ENCODE data around the gene ANKRD61. TPM values are rescaled to one million over a fixed set of nuclear protein-coding genes. Genes with fewer than 3 reads are reported as not detected.
"Not testable (repeated sequence)": the region's sequence is repeated elsewhere in the genome, so short reads cannot be mapped to it uniquely, and the experiment has no call there.

ANKRD61 gene
- polyA plus RNA-seq, 3 donors, result not detected

DNA sequence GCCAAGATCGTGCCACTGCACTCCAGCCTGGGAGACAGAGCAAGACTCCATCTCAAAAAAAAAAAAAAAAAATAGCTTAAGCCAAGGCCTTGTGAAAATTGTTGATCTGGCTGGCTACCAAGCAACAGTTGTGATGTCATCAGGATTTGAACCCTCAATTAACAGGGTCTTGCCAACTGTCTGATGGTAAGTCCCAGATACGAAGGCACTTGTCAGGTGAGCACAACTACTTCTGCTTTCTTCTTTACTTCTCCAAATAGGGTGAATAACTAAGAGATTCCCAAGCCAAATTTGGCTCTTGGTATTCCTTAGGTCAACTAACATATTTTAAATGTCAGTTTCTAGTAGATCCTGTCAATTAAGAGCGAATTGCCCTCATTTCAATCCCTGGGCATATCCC lies 47.4 kb downstream of the ANKRD61 start:
- intact Hi-C loops (cut with micrococcal nuclease), result no loop called here
- no peak overlapping the region for H3K4me3 Mint-ChIP-seq
- WGBS (ENCODE audit: insufficient coverage), result 14% methylated on average over 1 of the region's 3 CpGs
- TF ChIP-seq, protein P1, sequence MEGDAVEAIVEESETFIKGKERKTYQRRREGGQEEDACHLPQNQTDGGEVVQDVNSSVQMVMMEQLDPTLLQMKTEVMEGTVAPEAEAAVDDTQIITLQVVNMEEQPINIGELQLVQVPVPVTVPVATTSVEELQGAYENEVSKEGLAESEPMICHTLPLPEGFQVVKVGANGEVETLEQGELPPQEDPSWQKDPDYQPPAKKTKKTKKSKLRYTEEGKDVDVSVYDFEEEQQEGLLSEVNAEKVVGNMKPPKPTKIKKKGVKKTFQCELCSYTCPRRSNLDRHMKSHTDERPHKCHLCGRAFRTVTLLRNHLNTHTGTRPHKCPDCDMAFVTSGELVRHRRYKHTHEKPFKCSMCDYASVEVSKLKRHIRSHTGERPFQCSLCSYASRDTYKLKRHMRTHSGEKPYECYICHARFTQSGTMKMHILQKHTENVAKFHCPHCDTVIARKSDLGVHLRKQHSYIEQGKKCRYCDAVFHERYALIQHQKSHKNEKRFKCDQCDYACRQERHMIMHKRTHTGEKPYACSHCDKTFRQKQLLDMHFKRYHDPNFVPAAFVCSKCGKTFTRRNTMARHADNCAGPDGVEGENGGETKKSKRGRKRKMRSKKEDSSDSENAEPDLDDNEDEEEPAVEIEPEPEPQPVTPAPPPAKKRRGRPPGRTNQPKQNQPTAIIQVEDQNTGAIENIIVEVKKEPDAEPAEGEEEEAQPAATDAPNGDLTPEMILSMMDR (IDR thresholded peaks at IDR 0.05), result no peak
- no peak overlapping the region for H3K27ac Mint-ChIP-seq
- Histone ChIP-seq H3K4me3 (replicated peaks in 1 of 3; ENCODE audit: low read depth in 2 of 3, low read length in 3 of 3) (no peak overlapping the region), H2AFZ (ENCODE audit: insufficient read depth, low read depth, low read length, poor library complexity, severe bottlenecking) (no peak overlapping the region), H3K4me2 (replicated peaks; ENCODE audit: extremely low read depth, low read length, poor library complexity, severe bottlenecking) (no peak overlapping the region), H3K36me3 (replicated peaks in 1 of 2; ENCODE audit: control insufficient read depth in 1 of 2, insufficient read depth in 2 of 2, low read length in 2 of 2) (no peaks in the 10 kb centered on the region), H3K27me3 (ENCODE audit: control insufficient read depth in 2 of 2, insufficient read depth in 2 of 2, low read length in 2 of 2) (no peaks in the 10 kb centered on the region), H3K9me3 (replicated peaks in 1 of 2; ENCODE audit: control insufficient read depth in 1 of 2, insufficient read depth in 1 of 2, low read length in 2 of 2) (no peaks in the 10 kb centered on the region), H3K79me2 (ENCODE audit: insufficient read depth, low read length) (peaks cover 3% of the 10 kb centered on the region), H4K20me1 (ENCODE audit: insufficient read depth, low read length) (no peaks in the 10 kb centered on the region), H3K4me1 (ENCODE audit: control insufficient read depth in 1 of 2, insufficient read depth in 2 of 2, low read length in 2 of 2) (peaks cover 27 to 39% of the 10 kb centered on the region in 2 donors), H3K9ac (ENCODE audit: insufficient read depth, low read length, poor library complexity, severe bottlenecking) (no peak overlapping the region), H3K27ac (ENCODE audit: low read depth in 1 of 2, low read length in 2 of 2) (no peak overlapping the region)
- H3K4me1 Mint-ChIP-seq, result peaks cover 26% of the 10 kb centered on the region
- no peaks in the 10 kb centered on the region for H3K36me3 Mint-ChIP-seq
- H3K27me3 Mint-ChIP-seq (ENCODE audit: low read depth in 3 of 3), result peaks cover 0 to 1% (median 0%) of the 10 kb centered on the region in 3 donors
- peak in 2 of 3 donors; percentile 28 to 61 for DNase-seq
- H3K9me3 Mint-ChIP-seq, result peaks cover 0 to 2% (median 0%) of the 10 kb centered on the region in 7 donors

DNA sequence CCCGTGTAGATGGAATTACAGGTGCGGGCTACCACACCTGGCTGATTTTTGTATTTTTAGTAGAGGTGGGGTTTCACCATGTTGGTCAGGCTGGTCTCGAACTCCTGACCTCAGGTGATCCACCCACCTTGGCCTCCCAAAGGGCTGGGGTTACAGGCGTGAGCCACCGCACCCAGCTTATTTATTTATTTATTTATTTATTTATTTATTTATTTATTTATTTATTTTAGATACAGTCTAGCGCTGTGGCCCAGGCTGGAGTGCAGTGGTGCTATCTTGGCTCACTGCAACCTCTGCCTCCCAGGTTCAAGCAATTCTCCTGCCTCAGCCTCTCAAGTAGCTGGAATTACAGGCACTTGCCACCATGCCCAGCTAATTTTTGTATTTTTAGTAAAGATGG lies 51.9 kb downstream of the ANKRD61 start:
- H3K9me3 Mint-ChIP-seq; intact Hi-C loops (cut with micrococcal nuclease); H3K27ac Mint-ChIP-seq: not testable (repeated sequence)

More for the DNA sequence above, 51.9 kb downstream of the ANKRD61 start:
- not testable (repeated sequence) for H3K4me1 Mint-ChIP-seq; H4K20me1 ChIP-seq (ENCODE audit: insufficient read depth, low read length); H3K4me3 ChIP-seq (replicated peaks in 1 of 3; ENCODE audit: low read depth in 2 of 3, low read length in 3 of 3); DNase-seq; H3K79me2 ChIP-seq (ENCODE audit: insufficient read depth, low read length); H3K4me3 Mint-ChIP-seq; H3K4me2 ChIP-seq (replicated peaks; ENCODE audit: extremely low read depth, low read length, poor library complexity, severe bottlenecking); H3K9me3 ChIP-seq (replicated peaks in 1 of 2; ENCODE audit: control insufficient read depth in 1 of 2, insufficient read depth in 1 of 2, low read length in 2 of 2); H3K36me3 ChIP-seq (replicated peaks in 1 of 2; ENCODE audit: control insufficient read depth in 1 of 2, insufficient read depth in 2 of 2, low read length in 2 of 2); H3K27ac ChIP-seq (ENCODE audit: low read depth in 1 of 2, low read length in 2 of 2); H3K36me3 Mint-ChIP-seq; H3K27me3 ChIP-seq (ENCODE audit: control insufficient read depth in 2 of 2, insufficient read depth in 2 of 2, low read length in 2 of 2); H3K9ac ChIP-seq (ENCODE audit: insufficient read depth, low read length, poor library complexity, severe bottlenecking); H2AFZ ChIP-seq (ENCODE audit: insufficient read depth, low read depth, low read length, poor library complexity, severe bottlenecking); H3K27me3 Mint-ChIP-seq (ENCODE audit: low read depth in 3 of 3)
- WGBS (ENCODE audit: insufficient coverage), result no CpG with 5 or more reads among the region's 6 CpGs
- peaks cover 8 to 10% of the 10 kb centered on the region in 2 donors for H3K4me1 ChIP-seq (ENCODE audit: control insufficient read depth in 1 of 2, insufficient read depth in 2 of 2, low read length in 2 of 2)

Small RNA genes within 50 kb of the gene (small RNA-seq; reads per million reads assigned to genes)
- gene RF00019 (ENCODE audit: insufficient read length, low read depth) (not detected), gene RNU6-218P (ENCODE audit: insufficient read length, low read depth) (not detected), gene SNORA80D (ENCODE audit: insufficient read length, low read depth) (1.2 reads per million)

Other genes starting within 250 kb of the ANKRD61 start
- 10 to 100 TPM; 11.8 to 36.8 (median 14.8) TPM for gene RNF216, start 249.7 kb upstream of the ANKRD61 start, polyA plus RNA-seq
- not detected for gene OCM, start 150.6 kb upstream of the ANKRD61 start, polyA plus RNA-seq
- 10 to 100 TPM; 43.8 to 74.6 (median 72.8) TPM for gene CCZ1, start 132.6 kb upstream of the ANKRD61 start, polyA plus RNA-seq
- not detected for gene RSPH10B, start 60.7 kb upstream of the ANKRD61 start, polyA plus RNA-seq
- 1 to 10 TPM; 3.8 to 5.1 (median 4.8) TPM for gene PMS2, start 22.3 kb upstream of the ANKRD61 start, polyA plus RNA-seq
- 10 to 100 TPM; 15.7 to 33.5 (median 32.7) TPM for gene AIMP2, start 22.1 kb upstream of the ANKRD61 start, polyA plus RNA-seq
- 10 to 100 TPM; 47.4 to 58.0 (median 47.9) TPM for gene EIF2AK1, start 27.8 kb downstream of the ANKRD61 start, polyA plus RNA-seq
- gene USP42, start 73.6 kb downstream of the ANKRD61 start, polyA plus RNA-seq, result 1 to 10 TPM; 1.5 to 5.7 (median 2.8) TPM
- gene CYTH3, start 241.2 kb downstream of the ANKRD61 start, polyA plus RNA-seq, result 1 to 10 TPM; 1.3 to 8.5 (median 1.4) TPM